SK-N-SH (cell line): ENCODE data around the gene NAV2. TPM values are rescaled to one million over a fixed set of nuclear protein-coding genes. Genes with fewer than 3 reads are reported as not detected.

Experiments
- CTCF ChIA-PET: fragments of 300-600, 350-600 bp; formaldehyde crosslinking; extraction: SDS; loops from one replicate; lab custom pipeline; 2021; lab: Yijun Ruan, JAX
- POLR2A ChIA-PET: fragments of 350-600 bp; sonication (Branson Sonifier 250); formaldehyde crosslinking; extraction: SDS; loops from one replicate; lab custom pipeline; 2020; ENCODE audit warnings: antibody characterized with exemption, inconsistent platforms; lab: Yijun Ruan, JAX
- DNase-seq: peaks from one replicate; pipeline ENCODE4 v3.0.0; 2012
- H2AFZ ChIP-seq: fragments of 200-600 bp; sonication (generic); 2 replicates; pipeline ENCODE4 v1.8.1; 2016; ENCODE audit warnings: antibody characterized with exemption, mild to moderate bottlenecking, low read depth
- H3F3A ChIP-seq: fragments of 200-600 bp; sonication (generic); replicated peaks from 2 replicates; pipeline ENCODE3; 2016; ENCODE audit warnings: antibody characterized with exemption, mild to moderate bottlenecking; ENCODE audit not compliant: insufficient read depth
- H3K27ac ChIP-seq, 2 experiments: fragments of 200-500 bp in 1 of 2; fragments of 200-600 bp in 1 of 2; sonication (Bioruptor generic) in 1 of 2; sonication (generic), shearing (Covaris generic) in 1 of 2; 2 replicates each; pipeline versions ENCODE4 v1.5.1 to v1.6.1; 2014 to 2016; ENCODE audit warnings: low read depth in 2 of 2, inconsistent platforms in 1 of 2, low read length in 1 of 2, mild to moderate bottlenecking in 1 of 2, mixed read lengths in 1 of 2
- H3K27me3 ChIP-seq: fragments of 200-600 bp; sonication (generic), shearing (Covaris generic); 2 replicates; pipeline ENCODE4 v1.6.1; 2016; ENCODE audit warnings: mixed run types; ENCODE audit not compliant: insufficient read depth
- H3K36me3 ChIP-seq, 2 experiments: fragments of 200-500 bp in 1 of 2; fragments of 200-600 bp in 1 of 2; sonication (Bioruptor generic) in 1 of 2; sonication (generic) in 1 of 2; replicated peaks in 1 of 2; 2 replicates each; pipeline versions ENCODE3 to v1.5.1; 2014 to 2016; ENCODE audit warnings: low read length in 1 of 2, mild to moderate bottlenecking in 1 of 2; ENCODE audit not compliant: insufficient read depth in 2 of 2, control insufficient read depth in 1 of 2
- H3K4me1 ChIP-seq, 2 experiments: fragments of 200-500 bp in 1 of 2; fragments of 200-600 bp in 1 of 2; sonication (Bioruptor generic) in 1 of 2; sonication (generic), shearing (Covaris generic) in 1 of 2; 2 replicates each; pipeline versions ENCODE4 v1.5.1 to v1.6.1; 2014 to 2016; ENCODE audit warnings: low read depth in 1 of 2, low read length in 1 of 2, mixed run types in 1 of 2; ENCODE audit not compliant: insufficient read depth in 2 of 2, control insufficient read depth in 1 of 2
- H3K4me2 ChIP-seq: fragments of 200-600 bp; sonication (generic), shearing (Covaris generic); 2 replicates; pipeline ENCODE4 v1.6.1; 2017; ENCODE audit warnings: mixed run types
- H3K4me3 ChIP-seq, 2 experiments: fragments of 200-500 bp in 1 of 2; fragments of 200-600 bp in 1 of 2; sonication (Bioruptor generic) in 1 of 2; sonication (generic), shearing (Covaris generic) in 1 of 2; 2 replicates each; pipeline versions ENCODE4 v1.5.1 to v1.8.1; 2014 to 2016; ENCODE audit warnings: low read depth in 2 of 2, inconsistent platforms in 1 of 2, low read length in 1 of 2, mild to moderate bottlenecking in 1 of 2, mixed read lengths in 1 of 2, moderate library complexity in 1 of 2
- H3K79me2 ChIP-seq: fragments of 200-600 bp; sonication (generic); 2 replicates; pipeline ENCODE4 v1.8.1; 2017; ENCODE audit warnings: mild to moderate bottlenecking; ENCODE audit not compliant: insufficient read depth
- H3K9ac ChIP-seq: fragments of 200-600 bp; sonication (generic); 2 replicates; pipeline ENCODE4 v1.6.1; 2017; ENCODE audit warnings: mixed run types
- H3K9me2 ChIP-seq: fragments of 200-600 bp; sonication (generic); 2 replicates; pipeline ENCODE4 v1.6.1; 2017; ENCODE audit warnings: mixed run types
- H3K9me3 ChIP-seq: fragments of 200-600 bp; sonication (generic); 2 replicates; pipeline ENCODE4 v1.6.1; 2017; ENCODE audit warnings: mixed run types, mild to moderate bottlenecking, moderate library complexity
- H4K20me1 ChIP-seq: fragments of 200-600 bp; sonication (generic); 2 replicates; pipeline ENCODE4 v1.6.1; 2017; ENCODE audit warnings: mild to moderate bottlenecking, mixed run types; ENCODE audit not compliant: insufficient read depth
- CHD2 ChIP-seq: fragments of 150-350 bp; IDR thresholded peaks from 2 replicates; pipeline ENCODE4 v1.6.1; 2018; ENCODE audit warnings: low read length; ENCODE audit not compliant: partially characterized antibody
- MAX ChIP-seq: IDR thresholded peaks from 2 replicates; pipeline ENCODE4 v1.4.0; 2012; ENCODE audit warnings: low read depth
- MEF2A ChIP-seq: IDR thresholded peaks from 2 replicates; pipeline ENCODE4 v1.4.0; 2012; ENCODE audit warnings: low read depth, borderline replicate concordance
- MXI1 ChIP-seq: IDR thresholded peaks from 2 replicates; pipeline ENCODE4 v1.6.1; 2012; ENCODE audit warnings: mild to moderate bottlenecking, low read depth, low read length, improper control_type of control experiment
- NRF1 ChIP-seq: IDR thresholded peaks from 2 replicates; pipeline ENCODE4 v1.6.1; 2012; ENCODE audit warnings: low read depth, mild to moderate bottlenecking, low read length
- POLR2AphosphoS5 ChIP-seq: IDR thresholded peaks from 2 replicates; pipeline ENCODE4 v1.6.1; 2012; ENCODE audit warnings: low read depth, low read length
- RAD21 ChIP-seq: IDR thresholded peaks from 2 replicates; pipeline ENCODE4 v1.6.1; 2012; ENCODE audit warnings: mild to moderate bottlenecking, low read length
- SMC3 ChIP-seq: IDR thresholded peaks from 2 replicates; pipeline ENCODE4 v1.6.1; 2012; ENCODE audit warnings: low read depth, low read length, improper control_type of control experiment
- TAF1 ChIP-seq: IDR thresholded peaks from 2 replicates; pipeline ENCODE4 v1.6.1; 2012; ENCODE audit warnings: low read depth, mild to moderate bottlenecking, low read length, moderate library complexity, borderline replicate concordance
- TEAD4 ChIP-seq: IDR thresholded peaks from 2 replicates; pipeline ENCODE4 v1.4.0; 2012; ENCODE audit warnings: mild to moderate bottlenecking, borderline replicate concordance; ENCODE audit not compliant: insufficient read depth
- YY1 ChIP-seq: IDR thresholded peaks from 2 replicates; pipeline ENCODE4 v1.4.0; 2012; ENCODE audit warnings: low read depth, mild to moderate bottlenecking
- ZBTB33 ChIP-seq: IDR thresholded peaks from 2 replicates; pipeline ENCODE4 v1.4.0; 2012; ENCODE audit warnings: low read depth, borderline replicate concordance
- WGBS: methylation state at CpG from one replicate; pipeline ENCODE4 v1.1.6; 2017; ENCODE audit warnings: low lambda C conversion rate; 5-methylcytosine and 5-hydroxymethylcytosine counted together
- polyA plus RNA-seq, 3 experiments: library from polyadenylated mRNA; depleted of rRNA; stranded (reverse); fragments of >200 nt; gene quantifications; 2 replicates each; pipeline ENCODE4 v1.2.3, GENCODE V29; 2012
- TF ChIP-seq, protein P1 (sequence below): fragments of 200-600 bp; sonication (generic); IDR thresholded peaks from 2 replicates; pipeline ENCODE4 v1.6.1; 2017; ENCODE audit warnings: antibody characterized with exemption, mild to moderate bottlenecking, moderate library complexity

Gene NAV2
- polyA plus RNA-seq, 1 of the 3 experiments (the other 2 are of a cell fraction), result 26.2 TPM

DNA sequence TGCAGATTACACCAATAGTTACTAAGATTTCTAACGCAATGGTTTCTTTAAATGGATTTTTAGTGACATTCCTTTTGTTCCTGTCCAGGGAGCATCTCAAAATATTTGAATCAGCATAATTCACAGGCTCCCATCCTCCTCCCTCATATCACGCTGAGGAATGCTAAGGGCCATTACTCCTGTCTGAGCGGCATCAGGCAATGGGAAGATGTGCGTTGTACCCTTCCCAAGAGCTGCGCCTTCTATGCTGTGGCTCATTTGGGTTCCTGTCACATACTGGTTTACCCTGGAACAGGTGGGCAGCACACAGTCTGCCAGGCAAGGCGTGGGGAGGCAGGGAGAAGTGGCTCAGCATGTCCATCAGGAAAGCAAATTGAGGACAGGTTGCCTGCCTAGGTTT is 325.8 kb downstream of the NAV2 start:
- 80% methylated on average over 6 of the region's 6 CpGs for WGBS

DNA sequence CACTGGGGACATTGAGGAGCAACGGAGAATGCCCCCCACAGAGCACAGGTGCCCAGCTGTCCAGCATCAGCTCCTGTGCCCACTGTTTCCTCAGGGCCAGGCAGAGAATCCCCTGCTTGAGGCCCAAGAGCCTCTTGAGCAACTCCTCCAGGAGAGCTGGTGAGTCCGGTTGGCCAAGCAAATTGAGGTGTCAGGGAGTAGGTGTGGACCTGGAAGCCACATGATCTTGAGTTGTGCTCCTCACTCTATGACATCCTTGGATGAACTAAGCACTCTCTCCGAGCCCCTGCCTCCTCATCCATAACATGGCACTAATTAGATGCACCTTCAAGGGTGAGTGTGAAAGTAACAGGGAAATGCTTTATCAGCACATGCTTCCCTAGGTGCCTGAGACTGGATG is 326.3 kb downstream of the NAV2 start:
- H3K4me2 ChIP-seq, result no peak overlapping the region
- no peak for DNase-seq
- no peak overlapping the region for H3K4me3 ChIP-seq
- peaks cover 20% of the 10 kb centered on the region for H4K20me1 ChIP-seq
- H3K36me3 ChIP-seq, result peaks cover 53 to 70% of the 10 kb centered on the region in 2 experiments
- TF ChIP-seq POLR2AphosphoS5 (0 out of 2 replicates have a peak, but pooled peaks have one; percentile 10), RAD21 (no peak)
- H3K27me3 ChIP-seq, result no peaks in the 10 kb centered on the region
- WGBS, result 94% methylated on average over 3 of the region's 3 CpGs
- ChIA-PET POLR2A (no interaction called here), CTCF (no interaction called here)
- H3F3A ChIP-seq, result peaks cover 31% of the 10 kb centered on the region
- H3K27ac ChIP-seq, result no peak overlapping the region
- peaks cover 13 to 44% of the 10 kb centered on the region in 2 experiments; a peak in 3 of 4 replicates for H3K4me1 ChIP-seq
- H2AFZ ChIP-seq, result no peak overlapping the region
- H3K9me2 ChIP-seq, result no peaks in the 10 kb centered on the region
- H3K9ac ChIP-seq, result no peak overlapping the region
- no peaks in the 10 kb centered on the region for H3K9me3 ChIP-seq
- peaks cover 69% of the 10 kb centered on the region for H3K79me2 ChIP-seq

More for the DNA sequence above, 325.8 kb downstream of the NAV2 start:
- DNase-seq, result no peak
- H3K4me3 ChIP-seq, result no peak overlapping the region
- H3K27me3 ChIP-seq, result no peaks in the 10 kb centered on the region
- POLR2A ChIA-PET, result no interaction called here
- peaks cover 70% of the 10 kb centered on the region for H3K79me2 ChIP-seq
- peaks cover 53 to 65% of the 10 kb centered on the region in 2 experiments for H3K36me3 ChIP-seq
- no peak overlapping the region for H2AFZ ChIP-seq
- no peaks in the 10 kb centered on the region for H3K9me3 ChIP-seq
- no peak overlapping the region for H3K27ac ChIP-seq
- no peak overlapping the region for H3K4me2 ChIP-seq
- TF ChIP-seq MXI1, result no peak
- no peak for TF ChIP-seq CHD2
- no peak for TF ChIP-seq YY1
- TF ChIP-seq TEAD4, result no peak
- no peak for TF ChIP-seq SMC3
- TF ChIP-seq TAF1, result no peak
- no peak for TF ChIP-seq MAX
- TF ChIP-seq ZBTB33, result no peak
- TF ChIP-seq, protein P1, sequence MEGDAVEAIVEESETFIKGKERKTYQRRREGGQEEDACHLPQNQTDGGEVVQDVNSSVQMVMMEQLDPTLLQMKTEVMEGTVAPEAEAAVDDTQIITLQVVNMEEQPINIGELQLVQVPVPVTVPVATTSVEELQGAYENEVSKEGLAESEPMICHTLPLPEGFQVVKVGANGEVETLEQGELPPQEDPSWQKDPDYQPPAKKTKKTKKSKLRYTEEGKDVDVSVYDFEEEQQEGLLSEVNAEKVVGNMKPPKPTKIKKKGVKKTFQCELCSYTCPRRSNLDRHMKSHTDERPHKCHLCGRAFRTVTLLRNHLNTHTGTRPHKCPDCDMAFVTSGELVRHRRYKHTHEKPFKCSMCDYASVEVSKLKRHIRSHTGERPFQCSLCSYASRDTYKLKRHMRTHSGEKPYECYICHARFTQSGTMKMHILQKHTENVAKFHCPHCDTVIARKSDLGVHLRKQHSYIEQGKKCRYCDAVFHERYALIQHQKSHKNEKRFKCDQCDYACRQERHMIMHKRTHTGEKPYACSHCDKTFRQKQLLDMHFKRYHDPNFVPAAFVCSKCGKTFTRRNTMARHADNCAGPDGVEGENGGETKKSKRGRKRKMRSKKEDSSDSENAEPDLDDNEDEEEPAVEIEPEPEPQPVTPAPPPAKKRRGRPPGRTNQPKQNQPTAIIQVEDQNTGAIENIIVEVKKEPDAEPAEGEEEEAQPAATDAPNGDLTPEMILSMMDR, result no peak
- TF ChIP-seq NRF1, result no peak
- TF ChIP-seq MEF2A, result no peak
- TF ChIP-seq, all 33 proteins: peak for 0
- CTCF ChIA-PET, result interaction anchor here (1.1 to 1.4 kb wide), 2 partner anchors 14 to 317 kb away, joined by 3 to 4 read pairs; no protein-coding TSS in a partner anchor
- H4K20me1 ChIP-seq, result peaks cover 23% of the 10 kb centered on the region
- peaks cover 36% of the 10 kb centered on the region for H3F3A ChIP-seq
- H3K4me1 ChIP-seq, result peaks cover 13 to 46% of the 10 kb centered on the region in 2 experiments; a peak in 3 of 4 replicates
- H3K9ac ChIP-seq, result no peak overlapping the region
- H3K9me2 ChIP-seq, result no peaks in the 10 kb centered on the region
